GM12801 (cell line): ENCODE data around the gene MRPL14.

Source experiments
- CTCF ChIP-seq: IDR thresholded peaks from one replicate; pipeline ENCODE4 v1.5.1; 2011; ENCODE audit warnings: control low read depth; ENCODE audit not compliant: insufficient read length; ENCODE audit errors: extremely low read depth

The MRPL14 gene

GRCh38 chr6:44093750-44094402, 33.4 kb downstream of the MRPL14 start:
- TF ChIP-seq CTCF = no peak

GRCh38 chr6:44093066-44093465, 34.2 kb downstream of the MRPL14 start:
- no peak for TF ChIP-seq CTCF

- no peak for TF ChIP-seq CTCF
Measured at GRCh38 chr6:44091981-44092884, 35.0 kb downstream of the MRPL14 start.

GRCh38 chr6:44090465-44090864, 36.8 kb downstream of the MRPL14 start:
- no peak for TF ChIP-seq CTCF

GRCh38 chr6:44088827-44089590, 38.2 kb downstream of the MRPL14 start:
- no peak for TF ChIP-seq CTCF

GRCh38 chr6:44087623-44088022, 39.6 kb downstream of the MRPL14 start:
- TF ChIP-seq CTCF = no peak
